NCI-H446 treated with DMSO at 0.1 percent for 48 hours (cell line): ENCODE measurements around the gene NUDT2.
"Not testable (repeated sequence)": the region's sequence is repeated elsewhere in the genome, so short reads cannot be mapped to it uniquely, and the experiment has no call there.

Experiments
- DNase-seq: peaks from one replicate; lab custom pipeline; 2025; lab: John Stamatoyannopoulos, UW

Gene NUDT2

GRCh38 chr9:34328987-34329832 lies at the start of gene NUDT2, which contains the start of gene KIF24:
NUDT2 (plus strand) TSS chr9:34329569; CDS start chr9:34339040, 9,471 bp downstream.
KIF24 (minus strand) TSS chr9:34329268; CDS start chr9:34311346, 17,922 bp downstream.
- DNase-seq, result peak; percentile 100

GRCh38 chr9:34282096-34282495 lies 47.3 kb upstream of the NUDT2 start:
- DNase-seq, result no peak

- DNase-seq, result no peak
Observed at GRCh38 chr9:34289159-34289558, 40.2 kb upstream of the NUDT2 start.

- no peak for DNase-seq
Observed at GRCh38 chr9:34291023-34291422, 38.3 kb upstream of the NUDT2 start.

- DNase-seq, result no peak
Observed at GRCh38 chr9:34291423-34291822, 37.9 kb upstream of the NUDT2 start.

- no peak for DNase-seq
Observed at GRCh38 chr9:34292552-34292951, 36.8 kb upstream of the NUDT2 start.

GRCh38 chr9:34301064-34301463 lies 28.3 kb upstream of the NUDT2 start:
- not testable (repeated sequence) for DNase-seq

GRCh38 chr9:34308316-34308715 lies 21.1 kb upstream of the NUDT2 start:
- DNase-seq, result not testable (repeated sequence)

GRCh38 chr9:34310215-34310614 lies 19.2 kb upstream of the NUDT2 start:
- no peak for DNase-seq

- no peak for DNase-seq
Observed at GRCh38 chr9:34311499-34312185, 17.7 kb upstream of the NUDT2 start.

- DNase-seq, result no peak
Observed at GRCh38 chr9:34317436-34317835, 11.9 kb upstream of the NUDT2 start.

GRCh38 chr9:34318163-34318790 lies 11.1 kb upstream of the NUDT2 start:
- DNase-seq, result no peak

- no peak for DNase-seq
Observed at GRCh38 chr9:34321451-34321850, 7.9 kb upstream of the NUDT2 start.

GRCh38 chr9:34322899-34323591 lies 6.3 kb upstream of the NUDT2 start:
- no peak for DNase-seq

GRCh38 chr9:34326690-34327089 lies 2.7 kb upstream of the NUDT2 start:
- DNase-seq, result no peak

GRCh38 chr9:34328500-34328986 lies 826 bp upstream of the NUDT2 start:
- no peak for DNase-seq

- no peak for DNase-seq
Observed at GRCh38 chr9:34331196-34331595, 1.8 kb downstream of the NUDT2 start.

- DNase-seq, result peak; percentile 19
Observed at GRCh38 chr9:34332076-34332964, 3.0 kb downstream of the NUDT2 start.

- no peak for DNase-seq
Observed at GRCh38 chr9:34333836-34334235, 4.5 kb downstream of the NUDT2 start.

GRCh38 chr9:34334337-34334824 lies 5.0 kb downstream of the NUDT2 start:
- DNase-seq, result no peak

- DNase-seq, result no peak
Observed at GRCh38 chr9:34334916-34335315, 5.5 kb downstream of the NUDT2 start.
